Activated CD4-positive, CD25-positive, alpha-beta regulatory T cell treated with anti-CD3 and anti-CD28 coated beads, Interleukin-2, amount 50 U/mL, for 16 hours (primary cell): ENCODE results near the gene MADCAM1.

Experiments
- DNase-seq: peaks from one replicate; pipeline ENCODE4 v3.0.0-alpha.2; 2020; ENCODE audit warnings: low read depth, low spot score

Gene MADCAM1

DNA sequence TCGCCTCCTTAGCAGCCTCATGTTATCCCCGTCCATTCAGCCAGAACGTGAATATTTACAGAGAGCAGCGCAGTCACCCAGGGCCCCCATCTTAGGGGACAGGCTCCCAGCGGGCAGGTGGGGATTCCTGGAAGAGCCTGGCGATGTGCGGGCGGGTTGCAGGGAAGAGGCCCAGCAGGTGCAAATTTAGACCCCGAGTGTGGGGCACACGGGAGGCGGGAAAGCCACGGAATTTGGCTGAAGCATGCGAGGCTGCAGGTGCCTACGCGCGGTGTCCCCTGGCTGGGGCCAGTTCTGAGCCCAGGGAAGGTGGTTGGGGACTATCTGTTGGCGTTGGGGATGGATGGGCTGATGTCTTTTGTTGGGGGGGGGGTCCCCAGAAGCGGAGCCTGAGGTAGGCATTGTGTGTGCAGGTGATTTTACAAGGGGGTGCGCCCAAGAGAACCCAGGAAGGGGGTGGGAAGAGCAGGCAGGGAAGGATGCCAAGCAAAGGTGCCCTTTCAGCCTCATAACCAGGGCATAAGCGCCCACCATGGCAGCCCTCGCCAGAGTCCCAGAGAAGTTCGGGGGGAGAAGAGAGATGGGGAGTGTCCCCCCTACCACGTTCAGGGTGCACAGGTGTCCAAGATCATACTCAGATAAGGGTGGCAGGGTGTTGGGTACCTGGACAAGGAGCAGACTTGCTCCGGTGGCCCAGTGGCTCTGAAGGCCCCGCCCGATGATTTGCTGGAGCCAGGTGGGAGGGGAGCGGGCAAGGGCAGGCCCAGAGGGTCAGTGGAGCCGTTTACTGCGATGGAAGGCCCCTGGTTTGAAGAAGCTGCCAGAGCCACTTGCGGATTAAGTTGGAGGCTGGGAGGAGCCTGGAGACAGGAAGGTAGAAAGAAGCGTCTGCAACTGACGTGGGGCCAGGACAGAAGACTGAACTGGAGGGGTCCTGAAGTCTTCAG, 12.2 kb downstream of the MADCAM1 start:
- no peak for DNase-seq

DNA sequence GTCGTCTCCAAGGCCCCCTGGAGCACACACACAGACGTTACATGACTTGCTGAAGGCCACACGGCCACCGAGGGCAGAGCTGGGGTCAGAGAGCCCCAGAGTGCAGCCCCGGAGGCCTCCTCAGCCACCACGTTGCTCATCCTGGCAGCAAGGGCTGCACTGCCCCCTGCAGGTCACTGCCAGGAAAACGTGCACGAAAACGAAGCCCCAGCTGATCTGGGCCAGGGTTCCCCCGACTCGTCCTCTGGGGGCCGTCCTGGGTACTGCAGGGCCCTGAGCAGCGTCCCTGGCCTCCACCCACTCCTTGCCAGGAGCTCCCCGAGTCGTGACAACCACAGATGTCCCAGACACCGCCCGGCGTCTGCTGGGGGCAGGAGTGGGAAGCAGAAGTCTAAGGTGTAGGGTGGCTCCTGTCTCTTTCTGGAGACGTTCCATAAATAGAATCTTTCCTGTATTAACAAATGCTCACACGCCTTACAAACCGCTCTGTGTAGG, 14.4 kb downstream of the MADCAM1 start:
- DNase-seq, result peak; percentile 87

DNA sequence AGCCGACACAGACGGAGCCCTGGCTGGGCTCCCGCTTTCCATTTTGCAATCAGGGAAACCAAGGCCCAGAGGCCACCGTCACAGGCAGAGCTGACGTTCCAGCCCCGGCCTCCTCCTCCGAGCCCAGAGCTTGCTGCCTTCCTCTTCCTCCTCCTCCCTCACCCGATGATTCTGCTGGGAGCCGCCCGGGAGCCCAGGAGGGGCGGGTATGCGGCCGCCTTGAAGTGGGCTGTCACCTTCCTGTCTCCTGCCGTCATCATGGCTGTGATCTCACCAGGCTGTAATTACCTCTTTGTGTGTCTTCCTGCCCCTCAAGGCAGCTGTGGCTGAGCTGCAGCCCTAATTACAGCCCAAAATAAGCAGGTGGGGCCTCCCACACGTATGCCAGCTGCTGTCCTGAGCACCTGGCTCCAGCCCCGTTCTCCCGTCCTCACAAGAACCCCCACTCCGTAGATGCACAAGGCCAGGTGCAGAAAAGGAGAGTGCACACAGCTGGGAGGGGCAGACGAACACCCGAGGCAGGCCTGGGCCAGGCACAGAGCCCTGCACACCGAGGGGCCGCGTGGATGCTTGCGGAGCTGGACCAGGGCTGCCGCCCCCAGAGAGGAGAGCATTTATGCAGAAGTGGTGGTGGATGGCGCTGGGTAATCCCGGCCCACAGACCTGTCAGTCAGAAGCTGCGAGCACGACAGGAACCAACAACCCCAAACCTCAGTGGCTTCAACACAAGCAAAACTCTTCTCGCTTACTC, 15.0 kb downstream of the MADCAM1 start:
- peak; percentile 66 for DNase-seq

DNA sequence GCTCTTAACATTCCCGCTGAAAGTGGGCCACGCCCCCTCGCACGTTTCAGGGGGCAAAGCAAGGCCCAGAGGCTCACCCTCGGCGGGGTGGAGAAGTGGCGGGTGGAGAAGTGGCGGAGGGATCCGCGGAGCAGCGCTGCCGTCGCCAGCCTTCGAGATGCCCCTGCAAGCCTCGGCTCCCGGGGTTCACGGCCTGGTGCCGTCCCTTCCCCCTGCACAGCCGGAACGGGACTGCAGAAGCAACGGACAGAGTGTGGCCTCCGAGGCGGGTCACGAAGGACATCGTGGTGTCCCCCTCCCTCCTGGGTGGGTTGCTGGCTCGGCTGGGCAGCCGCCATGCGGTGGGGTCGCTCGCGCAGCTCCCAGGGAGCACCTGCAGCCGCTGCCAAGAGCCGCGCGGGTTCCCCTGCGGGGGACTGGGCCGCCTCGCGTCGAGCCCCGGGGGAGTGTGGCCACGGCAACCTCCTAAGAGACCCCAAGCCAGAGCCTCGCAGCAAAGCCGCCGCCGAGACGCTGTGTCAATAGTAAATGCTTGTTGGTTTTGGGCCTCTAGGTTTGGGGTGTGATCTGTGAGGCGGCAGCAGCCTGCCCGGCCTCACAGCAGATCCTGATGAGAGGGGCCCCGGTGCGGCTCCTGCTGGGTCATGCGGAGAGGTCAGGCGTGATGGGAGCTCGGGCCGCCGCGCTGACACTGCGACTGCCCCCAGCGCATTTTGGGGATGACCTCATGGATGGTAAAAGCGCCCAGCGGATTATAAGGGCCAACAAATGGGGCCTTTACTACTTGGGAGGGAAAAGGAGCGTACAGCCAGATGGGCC, 16.5 kb downstream of the MADCAM1 start:
- no peak for DNase-seq

DNA sequence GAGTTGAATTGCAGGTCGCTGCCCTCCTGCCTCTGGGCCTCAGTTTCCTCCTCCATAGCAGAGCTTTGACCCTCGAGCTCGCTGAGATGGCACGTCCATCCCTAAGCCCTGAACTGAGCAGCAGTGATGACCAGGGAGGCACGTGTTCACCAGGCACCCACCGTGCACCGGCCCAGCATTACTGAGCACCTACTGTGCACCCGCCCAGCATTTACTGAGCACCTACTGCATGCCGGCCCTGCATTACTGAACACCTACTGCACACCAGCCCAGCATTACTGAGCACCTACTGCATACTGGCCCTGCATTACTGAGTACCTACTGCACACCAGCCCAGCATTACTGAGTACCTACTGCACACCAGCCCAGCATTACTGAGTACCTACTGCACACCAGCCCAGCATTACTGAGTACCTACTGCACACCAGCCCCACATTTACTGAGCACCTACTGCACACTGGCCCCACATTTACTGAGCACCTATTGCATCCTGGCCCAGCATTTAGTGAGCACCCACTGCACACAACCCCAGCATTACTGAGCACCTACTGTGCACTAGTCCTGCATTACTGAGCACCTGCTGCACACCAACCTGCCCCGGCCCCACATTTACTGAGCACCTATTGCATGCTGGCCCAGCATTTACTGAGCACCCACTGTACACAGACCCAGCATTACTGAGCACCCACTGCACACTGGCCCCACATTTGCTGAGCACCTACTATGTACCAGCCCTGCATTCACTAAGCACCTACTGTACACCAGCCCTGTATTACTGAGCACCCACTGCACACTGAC, 17.3 kb downstream of the MADCAM1 start:
- DNase-seq, result no peak

DNA sequence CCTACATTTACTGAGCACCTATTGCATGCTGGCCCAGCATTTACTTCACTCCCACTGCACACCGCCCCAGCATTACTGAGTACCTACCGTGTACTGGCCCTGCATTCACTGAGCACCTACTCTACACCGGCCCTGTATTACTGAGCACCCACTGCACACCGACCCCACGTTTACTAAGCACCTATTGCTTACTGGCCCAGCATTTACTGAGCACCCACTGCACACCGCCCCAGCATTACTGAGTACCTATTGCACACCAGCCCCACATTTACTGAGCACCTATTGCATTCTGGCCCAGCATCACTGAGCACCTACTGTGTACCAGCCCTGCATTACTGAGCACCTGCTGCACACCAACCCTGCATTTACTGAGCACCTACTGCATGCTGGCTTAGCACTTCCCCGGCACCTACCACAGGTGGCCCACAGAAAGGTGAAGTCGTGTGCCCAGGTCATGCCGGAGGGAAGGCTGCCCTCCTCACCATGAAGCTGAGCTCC, 17.9 kb downstream of the MADCAM1 start:
- DNase-seq, result no peak

DNA sequence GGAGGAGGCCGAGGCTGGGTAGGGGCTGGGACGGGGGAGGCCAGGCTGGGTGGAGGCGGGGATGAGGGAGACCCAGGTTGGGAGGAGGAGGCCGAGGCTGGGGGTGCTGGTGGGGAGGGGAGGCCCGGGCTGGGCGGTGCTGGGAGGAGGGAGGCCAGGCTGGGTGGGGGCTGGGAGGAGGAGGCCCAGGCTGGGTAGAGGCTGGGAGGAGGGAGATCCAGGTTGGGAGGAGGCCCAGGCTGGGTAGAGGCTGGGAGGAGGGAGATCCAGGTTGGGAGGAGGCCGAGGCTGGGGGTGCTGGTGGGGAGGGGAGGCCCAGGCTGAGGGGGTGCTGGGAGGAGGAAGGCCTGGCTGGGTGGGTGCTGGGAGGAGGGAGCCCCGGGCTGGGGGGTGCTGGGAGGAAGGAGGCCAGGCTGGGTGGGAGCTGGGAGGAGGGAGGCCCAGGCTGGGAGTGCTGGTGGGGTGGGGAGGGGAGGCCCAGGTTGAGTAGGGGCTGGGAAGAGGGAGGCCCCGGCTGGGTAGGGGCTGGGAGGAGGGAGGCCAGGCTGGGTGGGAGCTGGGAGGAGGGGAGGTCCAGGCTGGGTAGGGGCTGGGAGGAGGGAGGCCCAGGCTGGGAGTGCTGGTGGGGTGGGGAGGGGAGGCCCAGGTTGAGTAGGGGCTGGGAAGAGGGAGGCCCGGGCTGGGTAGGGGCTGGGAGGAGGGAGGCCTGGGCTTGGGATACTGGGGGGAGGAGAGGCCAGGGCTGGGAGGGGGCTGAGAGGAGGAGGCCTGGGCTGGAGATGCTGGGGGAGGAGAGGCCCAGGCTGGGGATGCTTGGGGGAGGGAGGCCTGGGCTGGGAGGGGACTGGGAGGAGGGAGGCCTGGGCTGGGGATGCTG, 21.7 kb downstream of the MADCAM1 start:
- no peak for DNase-seq

DNA sequence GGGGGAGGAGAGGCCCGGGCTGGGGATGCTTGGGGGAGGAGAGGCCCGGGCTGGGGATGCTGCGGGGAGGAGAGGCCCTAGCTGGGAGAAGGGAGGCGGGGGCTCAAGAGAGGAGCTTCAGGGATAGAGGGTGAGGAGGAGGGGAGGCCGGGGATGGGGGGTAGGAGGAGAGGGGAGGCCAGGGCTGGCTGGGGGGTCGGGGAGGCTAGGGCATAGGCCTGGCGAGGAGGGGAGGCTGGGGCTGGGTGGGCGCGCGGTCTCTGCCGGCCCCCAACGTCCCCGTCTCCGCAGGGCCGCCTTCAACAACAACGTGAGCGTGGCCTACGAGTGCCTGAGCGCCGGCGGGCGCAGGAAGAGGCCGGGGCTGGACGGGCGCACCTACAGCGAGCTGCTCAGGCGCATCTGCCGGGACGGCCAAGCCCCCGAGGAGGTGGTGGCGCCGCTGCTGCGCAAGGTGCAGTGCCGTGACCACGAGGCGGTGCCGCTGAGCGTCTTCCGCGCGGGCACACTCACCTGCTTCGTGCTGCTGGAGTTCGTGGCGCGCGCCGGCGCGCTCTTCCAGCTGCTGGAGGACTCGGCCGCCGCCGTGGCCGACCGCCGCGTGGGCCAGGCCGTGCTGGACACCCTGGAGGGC, 22.4 kb downstream of the MADCAM1 start:
- no peak for DNase-seq

DNA sequence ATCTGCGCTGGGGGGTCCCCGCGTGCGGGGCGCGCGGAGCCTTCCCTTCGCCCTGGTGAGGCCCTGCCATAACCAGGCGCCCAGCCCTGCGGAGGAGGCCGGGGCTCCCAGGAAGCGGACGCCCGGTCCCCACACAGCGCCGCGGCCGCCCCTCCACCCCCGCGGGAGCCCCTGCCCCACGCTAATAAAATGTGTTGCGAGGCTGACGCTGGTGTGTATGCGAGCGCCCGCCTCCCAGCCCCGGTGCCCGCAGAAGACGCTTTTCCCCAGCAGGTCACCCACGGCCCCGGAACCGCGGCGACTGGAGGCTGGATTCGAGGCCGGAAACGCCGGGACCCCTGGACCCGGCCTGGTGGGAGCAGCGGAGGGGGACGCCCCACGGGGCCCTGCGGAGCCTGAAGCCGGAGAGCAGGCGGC, 23.2 kb downstream of the MADCAM1 start:
- no peak for DNase-seq

DNA sequence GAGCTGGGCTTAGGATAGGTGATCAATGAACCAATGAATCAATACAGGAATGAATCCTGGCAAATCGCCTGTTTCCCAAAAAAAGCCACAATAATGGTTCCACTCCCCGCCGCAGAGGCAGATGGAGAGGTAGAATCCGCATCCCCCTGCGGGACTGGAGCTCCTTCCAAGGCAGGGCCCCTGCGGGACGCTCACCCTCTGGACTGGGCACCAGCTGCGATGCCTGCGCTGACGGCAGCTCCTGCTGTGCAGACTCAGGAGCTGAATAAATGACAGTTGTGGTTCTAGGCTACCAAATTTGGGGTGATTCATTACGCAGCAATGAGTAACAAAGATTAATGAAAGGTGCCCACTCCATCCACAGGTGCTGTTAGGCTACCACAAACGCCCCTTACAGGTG, 26.4 kb downstream of the MADCAM1 start:
- no peak for DNase-seq

DNA sequence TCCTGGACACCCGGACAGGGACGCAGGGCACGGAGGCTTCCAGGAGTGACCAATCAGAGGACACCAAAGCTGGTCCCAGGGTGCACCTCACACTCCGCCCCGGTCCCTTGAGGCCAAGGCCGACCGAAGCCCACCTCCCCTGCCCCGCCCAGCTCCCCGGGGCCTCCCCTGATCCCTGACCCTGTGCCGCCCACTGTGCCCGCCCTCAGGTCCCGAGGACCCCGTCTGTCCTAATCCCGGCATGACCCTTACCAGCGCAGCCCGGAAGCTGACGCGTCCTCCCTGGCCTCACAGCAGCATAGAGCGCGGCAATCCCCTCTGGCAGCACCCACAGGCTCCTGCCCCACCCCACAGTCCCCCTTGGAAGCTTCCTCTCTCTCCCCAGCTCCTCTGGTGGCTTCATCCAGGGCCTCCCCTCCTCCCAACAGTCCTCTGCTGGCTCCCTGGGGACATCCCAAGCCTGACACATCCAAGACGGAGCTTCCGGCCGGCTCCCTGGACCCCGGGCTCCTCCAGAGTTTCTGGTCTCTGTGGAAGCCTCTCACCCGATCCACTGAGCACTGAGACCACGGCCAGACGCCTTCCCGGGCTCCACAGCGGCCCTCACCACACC, 27.9 kb downstream of the MADCAM1 start:
- no peak for DNase-seq

DNA sequence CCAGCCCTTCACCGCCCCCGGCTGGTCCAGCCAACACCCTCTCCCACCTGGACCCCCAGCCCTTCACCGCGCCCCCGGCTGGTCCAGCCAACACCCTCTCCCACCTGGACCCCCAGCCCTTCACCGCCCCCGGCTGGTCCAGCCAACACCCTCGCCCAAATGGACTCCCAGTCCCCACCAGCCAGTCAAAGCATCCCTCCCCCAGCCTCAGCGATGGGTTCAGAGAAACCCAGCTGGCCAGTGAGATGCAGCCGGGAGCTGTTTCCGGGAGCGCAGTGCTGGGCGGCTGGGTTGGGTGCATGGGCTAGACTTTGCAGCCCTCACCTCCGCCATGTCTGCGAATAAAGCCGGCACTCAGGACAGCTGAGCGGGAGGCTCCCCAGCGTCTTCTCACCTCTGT, 28.7 kb downstream of the MADCAM1 start:
- DNase-seq, result no peak

DNA sequence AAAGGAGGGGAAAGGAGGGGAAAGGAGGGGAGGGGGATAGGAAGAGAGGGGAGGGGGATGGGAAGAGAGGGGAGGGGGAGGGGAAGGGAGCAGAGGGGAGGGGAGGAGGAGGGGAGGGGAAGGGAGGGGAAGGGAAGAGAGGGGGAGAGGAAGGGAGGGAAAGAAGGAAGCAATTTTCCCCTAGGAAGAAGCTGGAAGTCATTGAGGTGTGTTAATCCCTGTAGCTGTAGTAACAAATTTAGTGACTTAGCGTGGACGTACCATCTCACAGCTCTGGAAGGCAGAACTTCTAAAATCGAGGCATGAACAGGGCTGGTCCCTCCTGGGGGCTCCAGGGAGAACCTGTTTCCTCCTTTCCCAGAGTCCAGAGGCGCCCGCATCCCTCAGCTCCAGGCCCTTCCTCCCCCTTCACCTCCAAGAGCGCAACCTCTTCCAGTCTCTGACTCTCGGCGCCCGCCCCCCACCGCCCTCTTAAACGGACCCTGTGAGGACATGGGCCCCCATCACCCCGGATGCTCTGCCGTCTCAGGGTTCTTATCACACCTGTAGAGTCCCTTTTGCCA, 29.7 kb downstream of the MADCAM1 start:
- DNase-seq, result no peak

DNA sequence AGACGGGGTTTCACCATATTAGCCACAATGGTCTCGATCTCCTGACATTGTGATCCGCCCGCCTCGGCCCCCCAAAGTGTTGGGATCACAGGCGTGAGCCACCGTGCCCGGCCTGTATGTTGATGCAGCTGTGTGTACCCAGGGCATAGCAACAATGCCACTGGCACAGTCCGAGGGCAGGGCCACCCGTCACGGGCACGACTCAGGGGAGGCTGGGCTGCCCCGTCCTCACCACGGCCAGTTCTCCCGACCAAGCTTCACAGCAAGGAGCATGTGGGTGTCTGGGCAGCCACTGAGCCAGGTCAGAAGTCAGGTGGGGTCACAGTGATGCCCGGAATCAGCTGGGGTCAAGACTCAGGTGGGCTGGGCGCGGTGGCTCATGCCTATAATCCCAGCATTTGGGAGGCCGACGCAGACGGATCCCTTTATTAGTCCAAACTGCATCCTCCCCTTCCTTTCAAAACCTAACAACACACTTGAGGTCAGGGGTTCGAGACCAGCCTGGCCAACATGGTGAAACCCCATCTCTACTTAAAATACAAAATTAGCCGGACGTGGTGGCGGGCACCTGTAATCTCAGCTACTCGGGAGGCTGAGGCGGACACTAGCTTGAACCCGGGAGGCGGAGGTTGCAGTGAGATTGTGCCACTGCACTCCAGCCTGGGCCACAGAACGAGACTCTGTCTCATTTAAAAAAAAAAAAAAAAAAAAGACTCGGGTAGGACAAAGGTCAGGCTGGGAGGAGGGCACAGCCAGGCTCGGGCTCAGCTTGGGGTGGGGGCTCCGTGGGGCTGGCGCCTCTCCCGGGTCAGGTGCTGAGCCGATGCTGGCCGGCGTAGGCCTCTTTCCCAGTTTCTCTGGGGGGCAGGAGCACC, 34.1 kb downstream of the MADCAM1 start:
- no peak for DNase-seq

DNA sequence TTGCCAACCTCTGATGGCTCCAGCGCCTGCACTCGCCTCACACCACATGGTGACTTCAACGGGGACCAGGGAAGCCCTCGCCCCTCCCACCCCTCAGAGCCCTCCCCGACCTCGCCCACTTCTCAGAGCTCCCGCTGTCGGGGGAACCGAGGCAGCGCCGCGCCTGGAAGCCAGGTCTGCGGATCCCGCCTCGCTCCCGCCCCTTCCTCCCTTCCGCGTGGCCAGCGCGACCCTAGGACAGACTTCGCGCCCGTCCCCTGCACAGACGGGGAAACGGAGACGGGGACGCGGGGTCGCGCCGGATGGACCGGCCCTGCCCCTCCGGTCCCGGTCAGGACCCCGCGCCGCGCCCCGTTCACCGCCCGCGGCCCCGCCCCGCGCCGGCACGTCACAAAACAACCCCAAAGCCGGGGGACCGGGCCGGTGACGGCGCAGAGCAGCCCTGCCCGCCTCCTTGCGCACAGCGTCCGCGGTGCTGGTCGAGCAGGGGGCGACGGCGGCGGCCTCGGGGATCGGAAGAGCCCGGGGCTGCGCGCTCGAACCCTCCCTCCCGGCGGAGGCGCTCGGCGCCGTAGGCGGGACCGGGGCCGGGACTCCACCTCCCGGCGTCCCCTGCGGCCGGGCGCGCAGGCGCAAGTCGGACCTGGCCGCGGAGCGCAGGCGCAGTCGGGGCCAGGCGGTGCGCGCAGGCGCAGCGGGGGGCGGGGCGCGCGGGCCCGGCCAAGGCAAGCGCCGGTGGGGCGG, 34.9 kb downstream of the MADCAM1 start:
- peak; percentile 71 for DNase-seq

DNA sequence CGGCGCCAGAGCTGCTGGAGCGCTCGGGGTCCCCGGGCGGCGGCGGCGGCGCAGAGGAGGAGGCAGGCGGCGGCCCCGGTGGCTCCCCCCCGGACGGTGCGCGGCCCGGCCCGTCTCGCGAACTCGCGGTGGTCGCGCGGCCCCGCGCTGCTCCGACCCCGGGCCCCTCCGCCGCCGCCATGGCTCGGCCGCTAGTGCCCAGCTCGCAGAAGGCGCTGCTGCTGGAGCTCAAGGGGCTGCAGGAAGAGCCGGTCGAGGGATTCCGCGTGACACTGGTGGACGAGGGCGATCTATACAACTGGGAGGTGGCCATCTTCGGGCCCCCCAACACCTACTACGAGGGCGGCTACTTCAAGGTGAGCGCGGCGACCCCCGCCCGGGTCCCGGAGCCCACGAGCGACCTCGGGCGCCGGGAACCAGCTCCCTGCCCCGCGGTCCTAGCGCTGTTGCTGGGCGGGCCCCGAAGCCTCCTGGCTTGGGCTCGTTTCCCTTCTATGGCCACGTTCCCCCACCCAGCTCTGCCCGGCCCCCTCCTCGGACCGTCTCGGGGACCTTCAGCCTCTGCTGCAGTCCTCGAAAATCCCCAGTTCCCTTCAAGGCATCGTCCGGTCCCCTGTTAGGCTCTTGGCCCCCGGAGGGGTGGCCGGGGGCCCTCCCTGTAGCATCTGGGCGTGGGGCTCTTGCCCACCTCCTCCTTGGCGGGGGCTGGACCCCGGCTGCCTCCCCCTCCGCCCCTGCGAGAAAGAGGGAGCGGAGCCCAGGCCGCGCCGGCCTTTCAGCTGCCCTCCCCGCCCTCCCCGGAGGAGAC, 35.7 kb downstream of the MADCAM1 start, which contains the start of gene CDC34:
TSS of gene CDC34 (plus strand) at position 8 of the 808 bp plus-strand sequence. CDS start at position 180, 172 bp downstream.
- DNase-seq, result no peak
